Neural crest cell (in vitro differentiated cells): ENCODE measurements around the gene PHF12. TPM values are rescaled to one million over a fixed set of nuclear protein-coding genes. Genes with fewer than 3 reads are reported as not detected.

Experiments
- DNase-seq: peaks from one replicate; pipeline ENCODE4 v3.0.0; 2021; ENCODE audit warnings: low read depth, mixed read lengths, low spot score
- H3K27ac Mint-ChIP-seq: one replicate; pipeline ENCODE4 v1.8.0; 2021; ENCODE audit warnings: mild to moderate bottlenecking, mixed read lengths; ENCODE audit not compliant: unreplicated experiment
- H3K27me3 Mint-ChIP-seq: 2 replicates; pipeline ENCODE4 v1.8.0; 2021; ENCODE audit warnings: low read depth, mild to moderate bottlenecking, mixed read lengths
- H3K36me3 Mint-ChIP-seq: 2 replicates; pipeline ENCODE4 v1.8.0; 2021; ENCODE audit warnings: low read depth, mild to moderate bottlenecking, mixed read lengths
- H3K4me1 Mint-ChIP-seq: 2 replicates; pipeline ENCODE4 v1.8.0; 2021; ENCODE audit warnings: mixed read lengths
- H3K4me3 Mint-ChIP-seq: one replicate; pipeline ENCODE4 v1.8.0; 2021; ENCODE audit warnings: mild to moderate bottlenecking, mixed read lengths
- H3K9me3 Mint-ChIP-seq: 2 replicates; pipeline ENCODE4 v1.8.0; 2021; ENCODE audit warnings: mixed read lengths
- total RNA-seq: library from RNA; stranded (reverse); gene quantifications from 2 replicates; pipeline ENCODE4 v1.2.1, GENCODE V29; 2021
- TF ChIP-seq, protein P1 (sequence below): fragments of 200-600 bp; sonication (generic); conservative IDR thresholded peaks from 2 replicates; pipeline ENCODE4 v1.5.0; 2021; ENCODE audit warnings: antibody characterized with exemption, mild to moderate bottlenecking

PHF12 gene
- total RNA-seq, 1 donor from 2014 or later, result 64.7 TPM

DNA sequence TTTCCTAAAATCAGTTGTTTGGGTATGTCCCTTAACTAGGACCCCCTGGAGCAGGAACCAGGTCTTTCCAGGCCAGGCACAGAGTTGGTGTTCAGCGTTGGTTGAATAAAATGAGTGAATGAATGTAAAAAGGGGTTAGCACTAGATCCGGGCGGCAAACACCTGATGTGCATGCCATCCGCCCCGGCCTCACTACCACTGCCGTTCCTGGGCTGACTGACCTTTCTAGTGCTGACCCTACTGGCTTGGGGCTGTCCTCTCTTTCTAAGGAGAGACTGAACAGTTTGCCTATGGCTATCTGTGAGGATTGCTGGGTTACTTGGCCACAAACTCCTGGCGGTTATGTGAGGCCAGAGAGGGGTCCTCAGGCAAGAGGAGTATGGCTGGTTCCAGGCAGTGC, 10.1 kb upstream of the PHF12 start:
- H3K36me3 Mint-ChIP-seq, result no peaks in the 10 kb centered on the region
- H3K27ac Mint-ChIP-seq, result peak overlapping the region; percentile 46
- H3K27me3 Mint-ChIP-seq, result peaks cover 5% of the 10 kb centered on the region
- no peaks in the 10 kb centered on the region for H3K9me3 Mint-ChIP-seq
- no peak for DNase-seq
- H3K4me3 Mint-ChIP-seq, result no peak overlapping the region
- TF ChIP-seq, protein P1, sequence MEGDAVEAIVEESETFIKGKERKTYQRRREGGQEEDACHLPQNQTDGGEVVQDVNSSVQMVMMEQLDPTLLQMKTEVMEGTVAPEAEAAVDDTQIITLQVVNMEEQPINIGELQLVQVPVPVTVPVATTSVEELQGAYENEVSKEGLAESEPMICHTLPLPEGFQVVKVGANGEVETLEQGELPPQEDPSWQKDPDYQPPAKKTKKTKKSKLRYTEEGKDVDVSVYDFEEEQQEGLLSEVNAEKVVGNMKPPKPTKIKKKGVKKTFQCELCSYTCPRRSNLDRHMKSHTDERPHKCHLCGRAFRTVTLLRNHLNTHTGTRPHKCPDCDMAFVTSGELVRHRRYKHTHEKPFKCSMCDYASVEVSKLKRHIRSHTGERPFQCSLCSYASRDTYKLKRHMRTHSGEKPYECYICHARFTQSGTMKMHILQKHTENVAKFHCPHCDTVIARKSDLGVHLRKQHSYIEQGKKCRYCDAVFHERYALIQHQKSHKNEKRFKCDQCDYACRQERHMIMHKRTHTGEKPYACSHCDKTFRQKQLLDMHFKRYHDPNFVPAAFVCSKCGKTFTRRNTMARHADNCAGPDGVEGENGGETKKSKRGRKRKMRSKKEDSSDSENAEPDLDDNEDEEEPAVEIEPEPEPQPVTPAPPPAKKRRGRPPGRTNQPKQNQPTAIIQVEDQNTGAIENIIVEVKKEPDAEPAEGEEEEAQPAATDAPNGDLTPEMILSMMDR, result no peak
- H3K4me1 Mint-ChIP-seq, result no peaks in the 10 kb centered on the region

DNA sequence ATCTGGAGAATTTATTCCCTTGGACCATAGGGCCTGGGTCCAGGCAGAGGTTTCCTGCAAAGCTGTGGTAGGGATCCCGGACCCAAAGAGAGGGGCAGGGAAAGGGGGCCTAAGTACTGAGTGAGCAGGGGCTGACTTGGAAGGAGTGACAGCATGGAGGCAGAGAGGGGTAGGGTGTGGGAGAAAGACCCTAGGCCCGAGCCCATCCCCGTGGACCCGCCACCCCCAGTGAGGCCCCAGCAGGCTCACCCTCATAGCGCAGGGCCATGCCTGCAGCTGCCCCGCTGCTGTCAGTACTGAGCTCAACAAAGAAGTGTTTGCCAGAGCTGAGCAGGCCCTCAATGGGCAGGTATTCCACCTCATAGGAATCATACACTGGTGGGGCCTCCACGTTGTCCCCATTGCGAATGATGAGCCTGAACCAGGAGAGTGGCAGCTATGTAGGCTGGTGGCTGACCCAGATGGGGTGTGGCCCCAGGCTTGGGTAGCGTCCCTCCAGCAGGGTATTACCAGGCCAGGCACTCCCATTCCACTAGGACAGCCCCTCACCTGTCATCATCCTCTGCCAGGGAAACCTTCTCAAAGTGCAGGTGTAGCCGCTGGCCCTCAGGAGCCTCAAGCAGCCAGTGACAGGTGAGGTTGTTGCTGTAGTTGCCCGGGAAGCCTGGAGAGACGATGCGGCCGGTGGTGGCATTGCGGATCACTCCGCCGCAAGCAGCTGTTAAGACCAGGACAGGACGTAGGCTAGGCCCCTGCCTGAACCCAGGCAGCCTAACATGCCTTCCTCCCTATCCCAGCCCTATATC, 9.1 kb upstream of the PHF12 start:
- Mint-ChIP-seq H3K4me1 (no peaks in the 10 kb centered on the region), H3K36me3 (no peaks in the 10 kb centered on the region), H3K27ac (no peak overlapping the region), H3K9me3 (no peaks in the 10 kb centered on the region), H3K27me3 (peaks cover 1% of the 10 kb centered on the region), H3K4me3 (no peak overlapping the region)
- no peak for DNase-seq
- TF ChIP-seq, protein P1, result no peak

DNA sequence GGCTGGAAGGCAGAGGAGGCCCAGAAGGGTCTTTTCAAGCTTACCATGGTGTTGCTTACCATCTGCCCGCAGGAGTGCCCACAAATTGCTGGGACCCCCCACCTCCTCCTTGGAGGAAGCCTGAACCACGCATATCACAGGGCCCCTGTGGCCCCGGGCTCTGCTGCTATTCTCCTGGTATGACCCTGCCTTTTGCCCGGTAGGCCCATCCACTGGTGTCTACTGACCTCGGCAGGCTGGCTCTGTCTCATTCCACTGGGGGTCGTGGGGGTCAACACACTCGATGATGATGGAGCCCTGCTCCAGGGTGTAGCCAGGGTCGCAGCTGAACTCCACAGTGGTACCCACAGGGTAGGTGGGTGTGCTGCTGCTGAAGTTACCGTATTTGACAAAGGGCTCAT, 8.2 kb upstream of the PHF12 start:
- no peaks in the 10 kb centered on the region for H3K36me3 Mint-ChIP-seq
- TF ChIP-seq, protein P1, result no peak
- no peak for DNase-seq
- no peak overlapping the region for H3K27ac Mint-ChIP-seq
- no peaks in the 10 kb centered on the region for H3K4me1 Mint-ChIP-seq
- H3K4me3 Mint-ChIP-seq, result no peak overlapping the region
- no peaks in the 10 kb centered on the region for H3K27me3 Mint-ChIP-seq
- no peaks in the 10 kb centered on the region for H3K9me3 Mint-ChIP-seq

DNA sequence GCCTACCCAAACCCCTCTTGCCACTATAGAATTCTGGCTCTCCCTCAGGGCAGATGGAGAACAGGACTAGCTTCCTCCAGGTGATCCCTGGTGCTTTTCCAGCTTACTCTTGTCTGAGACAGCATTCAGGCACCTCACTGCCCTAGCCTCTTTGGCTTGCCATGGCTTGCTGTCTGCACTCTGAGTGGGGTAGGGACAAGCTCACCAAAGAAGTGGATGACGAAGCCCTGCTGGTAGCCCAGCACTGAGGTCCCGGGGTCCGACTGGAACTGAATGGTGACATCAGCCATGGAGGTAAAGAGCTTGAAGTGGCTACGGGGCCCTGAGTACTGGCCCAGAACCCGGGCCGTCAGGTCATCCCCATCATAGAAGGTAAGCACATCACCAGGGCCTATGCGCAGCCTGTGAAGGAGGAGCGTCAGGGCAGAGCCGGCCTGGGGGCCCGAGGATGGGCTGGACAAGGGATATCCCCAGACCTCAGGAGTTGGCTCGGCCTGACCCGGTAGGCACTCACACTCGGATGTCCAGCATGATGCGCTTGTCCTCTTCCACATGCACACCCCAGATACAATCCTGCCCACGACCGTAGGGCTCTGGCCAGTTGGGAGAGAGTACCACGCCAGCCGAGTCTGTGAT, 7.6 kb upstream of the PHF12 start:
- H3K27me3 Mint-ChIP-seq, result no peaks in the 10 kb centered on the region
- no peak for DNase-seq
- no peaks in the 10 kb centered on the region for H3K9me3 Mint-ChIP-seq
- no peaks in the 10 kb centered on the region for H3K36me3 Mint-ChIP-seq
- no peak overlapping the region for H3K27ac Mint-ChIP-seq
- no peaks in the 10 kb centered on the region for H3K4me1 Mint-ChIP-seq
- TF ChIP-seq, protein P1, result no peak
- no peak overlapping the region for H3K4me3 Mint-ChIP-seq

DNA sequence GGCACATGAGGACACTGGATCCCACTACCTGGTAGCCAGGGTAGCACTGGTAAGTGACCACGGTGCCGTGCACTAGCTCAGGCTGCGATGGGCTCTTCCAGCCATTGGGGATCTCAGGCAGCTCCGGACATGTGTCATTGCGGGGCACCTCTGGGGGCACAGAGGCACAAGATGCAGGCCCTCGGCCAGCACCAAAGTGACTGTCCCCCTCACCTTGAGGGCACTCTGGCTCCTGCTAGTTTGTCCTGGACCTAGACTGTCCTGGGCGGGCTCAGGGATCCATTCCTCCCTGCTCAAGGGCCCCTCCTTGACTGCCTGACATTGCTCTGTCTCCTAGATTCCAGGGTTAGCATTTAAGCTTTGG, 6.7 kb upstream of the PHF12 start:
- H3K36me3 Mint-ChIP-seq, result no peaks in the 10 kb centered on the region
- H3K9me3 Mint-ChIP-seq, result no peaks in the 10 kb centered on the region
- TF ChIP-seq, protein P1, result no peak
- H3K4me1 Mint-ChIP-seq, result no peaks in the 10 kb centered on the region
- no peak for DNase-seq
- no peaks in the 10 kb centered on the region for H3K27me3 Mint-ChIP-seq
- H3K4me3 Mint-ChIP-seq, result no peak overlapping the region
- no peak overlapping the region for H3K27ac Mint-ChIP-seq
